Endothelial cell of umbilical vein (primary cell): ENCODE results near the gene CPNE1. TPM values are rescaled to one million over a fixed set of nuclear protein-coding genes. Genes with fewer than 3 reads are reported as not detected.
A peak's percentile ranks its signal among the peaks of the same experiment; 100 is the strongest.

ENCODE experiments used
- BruUV-seq: library from RNA; stranded (reverse); fragments of 400-500 nt; replicated peaks from 2 replicates; lab custom pipeline; 2021; lab: Mats Ljungman, UMichigan
- CTCF ChIA-PET: fragments of 300-600, 350-600 bp; sonication (Branson Sonifier 250); formaldehyde crosslinking; loops from one replicate; lab custom pipeline; 2021; ENCODE audit warnings: antibody characterized with exemption, inconsistent platforms; lab: Charles Lee
- POLR2A ChIA-PET: fragments of 300-600, 350-600 bp; sonication (Branson Sonifier 250); formaldehyde crosslinking; loops from one replicate; lab custom pipeline; 2021; ENCODE audit warnings: antibody characterized with exemption, inconsistent platforms; lab: Charles Lee
- DNase-seq: peaks from one replicate; pipeline ENCODE4 v3.0.0-alpha.2; 2011; ENCODE audit warnings: low read depth, low spot score
- FAIRE-seq: peaks from 2 replicates; lab custom pipeline; 2011; peaks lifted over from hg19 to GRCh38; lab: Jason Lieb, UNC
- H2AFZ ChIP-seq: 2 replicates; pipeline ENCODE4 v1.6.0; 2012; ENCODE audit warnings: low read depth, low read length, control low read depth, inconsistent platforms
- H3K27ac ChIP-seq: 2 replicates; pipeline ENCODE4 v1.5.1; 2011; ENCODE audit warnings: low read depth, mild to moderate bottlenecking, control low read depth, low read length, moderate library complexity; ENCODE audit not compliant: insufficient read depth
- H3K27me3 ChIP-seq, 2 experiments: 2 replicates each; pipeline versions ENCODE4 v1.6.0 to v1.6.1; 2011; ENCODE audit warnings: low read length in 2 of 2, mixed read lengths in 1 of 2; ENCODE audit not compliant: control insufficient read depth in 2 of 2, insufficient read depth in 2 of 2
- H3K36me3 ChIP-seq, 2 experiments: 2 replicates in 1 of 2; 3 replicates in 1 of 2; pipeline ENCODE4 v1.5.1; 2011; ENCODE audit warnings: low read length in 2 of 2, mild to moderate bottlenecking in 1 of 2, moderate library complexity in 1 of 2; ENCODE audit not compliant: control insufficient read depth in 2 of 2, insufficient read depth in 2 of 2; ENCODE audit errors: extremely low read depth in 1 of 2
- H3K4me1 ChIP-seq: 3 replicates; pipeline ENCODE4 v1.5.1; 2011; ENCODE audit warnings: mild to moderate bottlenecking, low read length; ENCODE audit not compliant: control insufficient read depth, insufficient read depth; ENCODE audit errors: extremely low read depth
- H3K4me2 ChIP-seq: 2 replicates; pipeline ENCODE4 v1.6.1; 2011; ENCODE audit warnings: low read length, control low read depth, mixed read lengths; ENCODE audit not compliant: insufficient read depth
- H3K4me3 ChIP-seq, 3 experiments: fragments of 200-600 bp in 1 of 3; sonication (generic), shearing (Covaris generic) in 1 of 3; replicated peaks in 1 of 3; 2 replicates each; pipeline ENCODE4 v1.5.1; 2011 to 2016; ENCODE audit warnings: control low read depth in 3 of 3, low read length in 3 of 3, mild to moderate bottlenecking in 2 of 3, inconsistent platforms in 1 of 3, low read depth in 1 of 3, moderate library complexity in 1 of 3; ENCODE audit not compliant: insufficient read depth in 1 of 3
- H3K79me2 ChIP-seq: 2 replicates; pipeline ENCODE4 v1.6.0; 2012; ENCODE audit warnings: low read length, inconsistent platforms; ENCODE audit not compliant: control insufficient read depth, insufficient read depth
- H3K9ac ChIP-seq: replicated peaks from 2 replicates; pipeline ENCODE3; 2011; ENCODE audit warnings: low read length, control low read depth; ENCODE audit not compliant: insufficient read depth; ENCODE audit errors: extremely low read depth
- H3K9me1 ChIP-seq: replicated peaks from 3 replicates; pipeline ENCODE4 v1.6.0; 2011; ENCODE audit warnings: mild to moderate bottlenecking, low read length; ENCODE audit not compliant: control insufficient read depth, insufficient read depth; ENCODE audit errors: extremely low read depth
- H3K9me3 ChIP-seq: replicated peaks from 2 replicates; pipeline ENCODE4 v1.5.1; 2012; ENCODE audit warnings: low read length, inconsistent platforms; ENCODE audit not compliant: control insufficient read depth, insufficient read depth
- H4K20me1 ChIP-seq: replicated peaks from 2 replicates; pipeline ENCODE3; 2011; ENCODE audit warnings: mild to moderate bottlenecking, low read length; ENCODE audit not compliant: control insufficient read depth, insufficient read depth; ENCODE audit errors: extremely low read depth
- EZH2 ChIP-seq: IDR thresholded peaks from 2 replicates; pipeline ENCODE4 v1.6.1; 2012; ENCODE audit warnings: borderline replicate concordance, low read depth, mild to moderate bottlenecking, moderate library complexity, low read length, inconsistent platforms; ENCODE audit not compliant: severe bottlenecking
- JUN ChIP-seq: IDR thresholded peaks from 2 replicates; pipeline ENCODE4 v1.6.1; 2011; ENCODE audit warnings: borderline replicate concordance, low read depth; ENCODE audit not compliant: insufficient read length, insufficient read depth
- MYC ChIP-seq: IDR thresholded peaks from one replicate; pipeline ENCODE4 v1.6.1; 2011; ENCODE audit warnings: mild to moderate bottlenecking, low read depth, low read length
- dilution Hi-C: fragments of 300-500 bp; cut with MboI; formaldehyde crosslinking; loops from one replicate; pipeline ENCODE4 v1.15.0; 2019; ENCODE audit warnings: low sequenced_read_pairs; ENCODE audit not compliant: extremely low pct_ligation_motif_present
- intact Hi-C: fragments of 100-400 bp; cut with micrococcal nuclease; formaldehyde crosslinking; loops from one replicate; pipeline ENCODE4 v1.10.0; 2022
- polyA plus RNA-seq, 4 experiments: library from polyadenylated mRNA; depleted of rRNA in 3 of 4; stranded (reverse) in 3 of 4; unstranded in 1 of 4; fragments of >200 nt; gene quantifications; 2 replicates each; pipeline versions ENCODE4 v1.2.1 to v1.2.3, GENCODE V29; 2011 to 2012; ENCODE audit warnings: missing spikeins in 1 of 4
- total RNA-seq: library from RNA; stranded (reverse); gene quantifications from 2 replicates; pipeline ENCODE4 v1.2.3, GENCODE V29; 2021
- TF ChIP-seq, protein P1 (sequence below), 2 donors: IDR thresholded peaks; 1 replicate in 1 of 2; 2 replicates in 1 of 2; pipeline ENCODE4 v1.5.1; 2011; ENCODE audit warnings: low read length in 2 of 2, mild to moderate bottlenecking in 2 of 2, moderate library complexity in 2 of 2, control low read depth in 1 of 2, inconsistent platforms in 1 of 2, low read depth in 1 of 2; ENCODE audit not compliant: insufficient read depth in 1 of 2; ENCODE audit errors: extremely low read depth in 1 of 2

The CPNE1 gene
- total and polyA plus RNA-seq, 2 donors (not counting 3 experiments of a cell fraction or from before 2014, with no cell fraction given), result 244 to 316 TPM

DNA sequence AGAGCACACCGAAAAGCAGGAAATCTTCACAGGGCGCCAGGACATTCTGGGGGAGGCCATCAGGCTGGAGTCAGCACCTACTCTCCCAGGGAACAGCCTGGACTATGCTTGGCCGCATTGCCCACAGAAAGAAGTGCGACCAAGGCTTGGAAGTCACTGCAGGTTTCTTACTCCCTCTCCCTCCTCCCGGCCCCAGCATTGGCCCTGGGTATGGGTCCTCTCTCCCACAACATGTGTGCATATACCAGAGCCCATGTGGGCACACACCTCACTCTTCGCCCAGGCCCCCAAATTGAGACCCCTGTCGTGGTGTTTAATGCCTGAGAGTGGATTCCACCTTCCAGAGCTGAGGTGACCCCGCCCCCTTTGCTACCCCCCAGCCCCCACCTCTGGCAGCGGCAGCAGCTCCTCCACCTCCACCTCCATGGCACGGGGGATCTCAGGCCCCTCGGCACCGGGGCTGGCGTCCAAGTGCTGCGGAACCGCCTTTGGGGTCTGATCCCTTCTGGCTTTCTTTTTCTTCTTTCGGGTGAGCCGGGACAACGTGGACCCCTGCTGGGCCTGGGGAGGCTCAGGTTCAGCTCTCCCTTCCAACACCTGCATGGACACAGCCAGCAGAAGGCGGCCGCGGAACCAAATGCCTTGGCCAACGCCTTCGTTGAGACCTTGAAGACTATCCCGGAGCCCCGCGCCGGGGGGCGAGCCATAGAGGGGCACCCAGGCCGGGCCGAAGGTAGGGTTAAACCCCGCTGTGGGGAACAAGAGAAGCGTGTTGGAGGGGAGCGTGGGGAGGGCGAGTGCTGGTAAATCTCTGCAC is 64.3 kb downstream of the CPNE1 start:
- Histone ChIP-seq H3K36me3 (no peaks in the 10 kb centered on the region), H3K79me2 (no peaks in the 10 kb centered on the region), H3K9me3 (no peaks in the 10 kb centered on the region), H3K9me1 (no peaks in the 10 kb centered on the region), H3K4me3 (peak overlapping the region in 2 of 3 experiments; percentile 1 to 2), H3K4me2 (peak overlapping the region; percentile 71), H3K4me1 (peaks cover 8% of the 10 kb centered on the region), H2AFZ (peak overlapping the region; percentile 90), H3K9ac (no peak overlapping the region), H3K27me3 (peaks cover 13 to 17% of the 10 kb centered on the region in 2 experiments), H3K27ac (no peak overlapping the region), H4K20me1 (no peaks in the 10 kb centered on the region)
- DNase-seq (no peak), FAIRE-seq (no peak)
- ChIA-PET CTCF (interaction anchor here (1.4 to 2.1 kb wide), 5 partner anchors 11 to 284 kb away, joined by 3 to 28 read pairs (median 5); partner anchors contain the start of gene SPAG4), POLR2A (no interaction called here)
- dilution Hi-C loops, result no loop called here
- no TSS peak for BruUV-seq
- intact Hi-C loops, result loop anchor here (2.0 to 5.0 kb wide), 3 partner anchors 16 to 138 kb away; partner anchors contain the start of genes NFS1 and ROMO1
- TF ChIP-seq EZH2 (peak; percentile 77), JUN (no peak), MYC (no peak)
- TF ChIP-seq, protein P1, sequence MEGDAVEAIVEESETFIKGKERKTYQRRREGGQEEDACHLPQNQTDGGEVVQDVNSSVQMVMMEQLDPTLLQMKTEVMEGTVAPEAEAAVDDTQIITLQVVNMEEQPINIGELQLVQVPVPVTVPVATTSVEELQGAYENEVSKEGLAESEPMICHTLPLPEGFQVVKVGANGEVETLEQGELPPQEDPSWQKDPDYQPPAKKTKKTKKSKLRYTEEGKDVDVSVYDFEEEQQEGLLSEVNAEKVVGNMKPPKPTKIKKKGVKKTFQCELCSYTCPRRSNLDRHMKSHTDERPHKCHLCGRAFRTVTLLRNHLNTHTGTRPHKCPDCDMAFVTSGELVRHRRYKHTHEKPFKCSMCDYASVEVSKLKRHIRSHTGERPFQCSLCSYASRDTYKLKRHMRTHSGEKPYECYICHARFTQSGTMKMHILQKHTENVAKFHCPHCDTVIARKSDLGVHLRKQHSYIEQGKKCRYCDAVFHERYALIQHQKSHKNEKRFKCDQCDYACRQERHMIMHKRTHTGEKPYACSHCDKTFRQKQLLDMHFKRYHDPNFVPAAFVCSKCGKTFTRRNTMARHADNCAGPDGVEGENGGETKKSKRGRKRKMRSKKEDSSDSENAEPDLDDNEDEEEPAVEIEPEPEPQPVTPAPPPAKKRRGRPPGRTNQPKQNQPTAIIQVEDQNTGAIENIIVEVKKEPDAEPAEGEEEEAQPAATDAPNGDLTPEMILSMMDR (IDR thresholded peaks at IDR 0.05; ENCODE audit: extremely low read depth in 1 of 2, insufficient read depth in 1 of 2, low read depth in 1 of 2, low read length in 2 of 2), result no peak
